ENCODE measurements around the gene LRMDA. TPM values are rescaled to one million over a fixed set of nuclear protein-coding genes. Genes with fewer than 3 reads are reported as not detected.

The LRMDA gene
- total RNA-seq, 5 donors from 2014 or later (not counting 1 experiment from before 2014, with no cell fraction given), result 0.30 to 1.2 TPM; not detected in 3

DNA sequence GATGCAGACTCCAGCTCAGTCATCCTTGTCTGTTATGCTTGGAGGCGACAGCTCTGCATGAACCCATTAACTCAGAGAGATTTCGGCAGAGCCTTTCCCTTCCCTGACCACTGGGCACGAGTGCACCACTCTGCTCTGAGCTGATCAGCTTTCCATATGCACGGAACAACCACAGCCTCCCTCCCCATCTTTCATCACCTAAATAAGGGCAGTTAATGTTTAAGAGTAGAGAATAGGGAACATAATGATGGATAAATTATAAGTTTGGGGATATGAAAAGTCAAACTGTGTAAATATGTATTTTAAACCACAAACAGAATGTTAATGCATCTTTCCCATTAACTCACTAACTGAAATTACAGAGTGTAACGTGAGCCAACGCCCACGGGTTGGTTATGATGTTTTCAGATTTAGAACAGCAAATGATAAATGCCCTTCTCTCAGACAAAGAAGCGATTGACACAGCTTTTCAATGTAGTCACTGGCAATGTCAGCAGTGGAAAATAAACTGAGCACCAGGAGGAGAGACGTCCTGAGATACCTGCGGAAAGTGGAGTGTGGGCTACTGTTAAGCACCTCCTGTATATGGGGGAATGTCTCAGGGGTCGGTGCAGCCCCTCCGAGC is 658.2 kb downstream of the LRMDA start:
- ATAC-seq (replicated peaks in 1 of 4) (no peak), DNase-seq (no peak)
- H3K27ac Mint-ChIP-seq, result no peak overlapping the region
- no CpG with 5 or more reads among the region's 12 CpGs for WGBS (ENCODE audit: insufficient coverage)
- H3K27ac ChIP-seq (ENCODE audit: low read length), result no peak overlapping the region
- ChIA-PET CTCF (no interaction called here), POLR2A (no interaction called here)
- H3K4me1 Mint-ChIP-seq, result peaks cover 0 to 3% (median 0%) of the 10 kb centered on the region in 3 donors
- H3K27me3 ChIP-seq (replicated peaks in 1 of 2; ENCODE audit: control insufficient read depth in 2 of 2, extremely low read depth in 1 of 2, insufficient read depth in 2 of 2, low read length in 1 of 2), result peaks cover 0 to 2% of the 10 kb centered on the region in 2 experiments
- H3K4me3 Mint-ChIP-seq, result no peak overlapping the region
- H3K9me3 ChIP-seq, result no peaks in the 10 kb centered on the region
- no peak overlapping the region for H3K4me3 ChIP-seq (ENCODE audit: control insufficient read depth in 1 of 2, extremely low read depth in 1 of 2, low read length in 1 of 2)
- H3K4me1 ChIP-seq (ENCODE audit: control insufficient read depth in 1 of 2, extremely low read depth in 1 of 2, insufficient read depth in 2 of 2, low read length in 2 of 2), result no peaks in the 10 kb centered on the region
- H3K36me3 Mint-ChIP-seq, result no peaks in the 10 kb centered on the region
- no peaks in the 10 kb centered on the region for H3K36me3 ChIP-seq (ENCODE audit: control insufficient read depth in 2 of 2, extremely low read depth in 1 of 2, insufficient read depth in 1 of 2, low read length in 1 of 2)
- peaks cover 4 to 6% of the 10 kb centered on the region in 2 donors for H3K27me3 Mint-ChIP-seq
- peaks cover 0 to 18% (median 0%) of the 10 kb centered on the region in 3 donors for H3K9me3 Mint-ChIP-seq

DNA sequence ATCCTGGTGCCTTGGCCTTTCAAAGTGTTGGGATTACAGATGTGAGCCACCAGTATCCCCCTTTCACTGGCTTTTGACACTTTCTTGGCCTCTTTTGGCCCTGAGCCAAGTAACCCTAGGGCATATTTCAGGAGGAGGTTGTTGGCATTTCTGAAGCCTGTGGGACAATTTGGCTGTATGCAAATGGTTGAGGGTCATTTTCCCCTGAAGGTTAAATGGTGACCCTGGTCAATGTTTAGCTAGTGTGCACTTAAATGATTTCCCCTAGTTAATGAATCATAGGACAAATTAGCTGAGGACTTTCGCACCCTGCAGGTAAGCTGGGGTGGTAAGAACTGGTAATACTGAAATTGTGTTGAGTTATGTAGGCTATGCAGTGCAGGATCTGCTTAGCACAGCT is 660.5 kb downstream of the LRMDA start:
- no peak for DNase-seq
- H3K4me1 Mint-ChIP-seq, result no peaks in the 10 kb centered on the region
- H3K27ac ChIP-seq (ENCODE audit: low read length), result no peak overlapping the region
- H3K27me3 Mint-ChIP-seq, result no peaks in the 10 kb centered on the region
- H3K27me3 ChIP-seq (replicated peaks in 1 of 2; ENCODE audit: control insufficient read depth in 2 of 2, extremely low read depth in 1 of 2, insufficient read depth in 2 of 2, low read length in 1 of 2), result peaks cover 0 to under 1% of the 10 kb centered on the region in 2 experiments
- CTCF ChIA-PET, result no interaction called here
- peaks cover 0 to 18% (median 0%) of the 10 kb centered on the region in 3 donors for H3K9me3 Mint-ChIP-seq
- H3K4me1 ChIP-seq (ENCODE audit: control insufficient read depth in 1 of 2, extremely low read depth in 1 of 2, insufficient read depth in 2 of 2, low read length in 2 of 2), result no peaks in the 10 kb centered on the region
- POLR2A ChIA-PET, result no interaction called here
- no peak overlapping the region for H3K27ac Mint-ChIP-seq
- H3K36me3 ChIP-seq (ENCODE audit: control insufficient read depth in 2 of 2, extremely low read depth in 1 of 2, insufficient read depth in 1 of 2, low read length in 1 of 2), result no peaks in the 10 kb centered on the region
- H3K9me3 ChIP-seq, result no peaks in the 10 kb centered on the region
- no peak overlapping the region for H3K4me3 Mint-ChIP-seq
- no peak overlapping the region for H3K4me3 ChIP-seq (ENCODE audit: control insufficient read depth in 1 of 2, extremely low read depth in 1 of 2, low read length in 1 of 2)
- no CpG with 5 or more reads among the region's 1 CpG for WGBS (ENCODE audit: insufficient coverage)
- no peaks in the 10 kb centered on the region for H3K36me3 Mint-ChIP-seq
- ATAC-seq (replicated peaks in 1 of 4), result no peak

- peaks cover 0 to 5% of the 10 kb centered on the region in 2 experiments for H3K27me3 ChIP-seq (replicated peaks in 1 of 2; ENCODE audit: control insufficient read depth in 2 of 2, extremely low read depth in 1 of 2, insufficient read depth in 2 of 2, low read length in 1 of 2)
- ATAC-seq (replicated peaks in 1 of 4) (no peak), DNase-seq (no peak)
- H3K27ac Mint-ChIP-seq, result no peak overlapping the region
- H3K4me1 ChIP-seq (ENCODE audit: control insufficient read depth in 1 of 2, extremely low read depth in 1 of 2, insufficient read depth in 2 of 2, low read length in 2 of 2), result no peaks in the 10 kb centered on the region
- peaks cover 0 to 10% (median 4%) of the 10 kb centered on the region in 3 donors for H3K9me3 Mint-ChIP-seq
- ChIA-PET CTCF (no interaction called here), POLR2A (no interaction called here)
- H3K9me3 ChIP-seq, result no peaks in the 10 kb centered on the region
- no peaks in the 10 kb centered on the region for H3K27me3 Mint-ChIP-seq
- no peak overlapping the region for H3K4me3 ChIP-seq (ENCODE audit: control insufficient read depth in 1 of 2, extremely low read depth in 1 of 2, low read length in 1 of 2)
- 79% methylated on average over 4 of the region's 6 CpGs for WGBS (ENCODE audit: insufficient coverage)
- peaks cover 0 to 2% (median 0%) of the 10 kb centered on the region in 3 donors for H3K4me1 Mint-ChIP-seq
- H3K27ac ChIP-seq (ENCODE audit: low read length), result no peak overlapping the region
- H3K36me3 Mint-ChIP-seq, result no peaks in the 10 kb centered on the region
- no peak overlapping the region for H3K4me3 Mint-ChIP-seq
- no peaks in the 10 kb centered on the region for H3K36me3 ChIP-seq (ENCODE audit: control insufficient read depth in 2 of 2, extremely low read depth in 1 of 2, insufficient read depth in 1 of 2, low read length in 1 of 2)
Observed at GRCh38 chr10:76106611-76107010, 675.2 kb downstream of the LRMDA start.

GRCh38 chr10:76108563-76109359 is 677.3 kb downstream of the LRMDA start:
- Histone ChIP-seq H3K4me1 (ENCODE audit: control insufficient read depth in 1 of 2, extremely low read depth in 1 of 2, insufficient read depth in 2 of 2, low read length in 2 of 2) (no peaks in the 10 kb centered on the region), H3K27me3 (replicated peaks in 1 of 2; ENCODE audit: control insufficient read depth in 2 of 2, extremely low read depth in 1 of 2, insufficient read depth in 2 of 2, low read length in 1 of 2) (peaks cover 0 to 9% of the 10 kb centered on the region in 2 experiments), H3K36me3 (ENCODE audit: control insufficient read depth in 2 of 2, extremely low read depth in 1 of 2, insufficient read depth in 1 of 2, low read length in 1 of 2) (no peaks in the 10 kb centered on the region), H3K27ac (ENCODE audit: low read length) (no peak overlapping the region), H3K4me3 (ENCODE audit: control insufficient read depth in 1 of 2, extremely low read depth in 1 of 2, low read length in 1 of 2) (no peak overlapping the region), H3K9me3 (no peaks in the 10 kb centered on the region)
- CTCF ChIA-PET, result no interaction called here
- no peak overlapping the region for H3K4me3 Mint-ChIP-seq
- no peak overlapping the region for H3K27ac Mint-ChIP-seq
- no peaks in the 10 kb centered on the region for H3K4me1 Mint-ChIP-seq
- no peaks in the 10 kb centered on the region for H3K36me3 Mint-ChIP-seq
- POLR2A ChIA-PET, result no interaction called here
- no peak for DNase-seq
- peaks cover 0 to 10% (median 0%) of the 10 kb centered on the region in 3 donors for H3K9me3 Mint-ChIP-seq
- no peaks in the 10 kb centered on the region for H3K27me3 Mint-ChIP-seq
- no peak for ATAC-seq (replicated peaks in 1 of 4)
- WGBS (ENCODE audit: insufficient coverage), result no CpG with 5 or more reads among the region's 4 CpGs

- no peak for DNase-seq
Observed at GRCh38 chr10:76111404-76111803, 680.0 kb downstream of the LRMDA start.

GRCh38 chr10:76111986-76112825 is 680.8 kb downstream of the LRMDA start:
- Histone ChIP-seq H3K4me1 (ENCODE audit: control insufficient read depth in 1 of 2, extremely low read depth in 1 of 2, insufficient read depth in 2 of 2, low read length in 2 of 2) (no peaks in the 10 kb centered on the region), H3K9me3 (no peaks in the 10 kb centered on the region), H3K4me3 (ENCODE audit: control insufficient read depth in 1 of 2, extremely low read depth in 1 of 2, low read length in 1 of 2) (no peak overlapping the region), H3K27ac (ENCODE audit: low read length) (no peak overlapping the region), H3K27me3 (replicated peaks in 1 of 2; ENCODE audit: control insufficient read depth in 2 of 2, extremely low read depth in 1 of 2, insufficient read depth in 2 of 2, low read length in 1 of 2) (peaks cover 0 to 4% of the 10 kb centered on the region in 2 experiments), H3K36me3 (ENCODE audit: control insufficient read depth in 2 of 2, extremely low read depth in 1 of 2, insufficient read depth in 1 of 2, low read length in 1 of 2) (no peaks in the 10 kb centered on the region)
- DNase-seq (no peak), ATAC-seq (replicated peaks in 1 of 4) (no peak)
- WGBS (ENCODE audit: insufficient coverage), result 84% methylated on average over 25 of the region's 33 CpGs
- CTCF ChIA-PET, result no interaction called here
- H3K27me3 Mint-ChIP-seq, result peaks cover 0 to 3% of the 10 kb centered on the region in 2 donors
- H3K27ac Mint-ChIP-seq, result no peak overlapping the region
- H3K4me1 Mint-ChIP-seq, result no peaks in the 10 kb centered on the region
- no peak overlapping the region for H3K4me3 Mint-ChIP-seq
- POLR2A ChIA-PET, result no interaction called here
- H3K9me3 Mint-ChIP-seq, result peaks cover 0 to 6% (median 0%) of the 10 kb centered on the region in 3 donors
- H3K36me3 Mint-ChIP-seq, result no peaks in the 10 kb centered on the region

More at GRCh38 chr10:76111404-76111803, 680.0 kb downstream of the LRMDA start:
- no peaks in the 10 kb centered on the region for H3K36me3 Mint-ChIP-seq
- no peak overlapping the region for H3K4me3 ChIP-seq (ENCODE audit: control insufficient read depth in 1 of 2, extremely low read depth in 1 of 2, low read length in 1 of 2)
- peaks cover 0 to 9% of the 10 kb centered on the region in 2 experiments for H3K27me3 ChIP-seq (replicated peaks in 1 of 2; ENCODE audit: control insufficient read depth in 2 of 2, extremely low read depth in 1 of 2, insufficient read depth in 2 of 2, low read length in 1 of 2)
- no peak overlapping the region for H3K27ac ChIP-seq (ENCODE audit: low read length)
- H3K4me3 Mint-ChIP-seq, result no peak overlapping the region
- no peaks in the 10 kb centered on the region for H3K4me1 ChIP-seq (ENCODE audit: control insufficient read depth in 1 of 2, extremely low read depth in 1 of 2, insufficient read depth in 2 of 2, low read length in 2 of 2)
- H3K9me3 Mint-ChIP-seq, result peaks cover 0 to 6% (median 0%) of the 10 kb centered on the region in 3 donors
- CTCF ChIA-PET, result no interaction called here
- no peaks in the 10 kb centered on the region for H3K27me3 Mint-ChIP-seq
- no peaks in the 10 kb centered on the region for H3K4me1 Mint-ChIP-seq
- H3K27ac Mint-ChIP-seq, result no peak overlapping the region
- WGBS (ENCODE audit: insufficient coverage), result no CpG with 5 or more reads among the region's 4 CpGs
- H3K9me3 ChIP-seq, result no peaks in the 10 kb centered on the region
- POLR2A ChIA-PET, result no interaction called here
- no peak for ATAC-seq (replicated peaks in 1 of 4)
- H3K36me3 ChIP-seq (ENCODE audit: control insufficient read depth in 2 of 2, extremely low read depth in 1 of 2, insufficient read depth in 1 of 2, low read length in 1 of 2), result no peaks in the 10 kb centered on the region

Measured in T-cell (primary cell).